Esophagus muscularis mucosa (tissue), 4 donors: ENCODE data around the gene CRACDL. TPM values are rescaled to one million over a fixed set of nuclear protein-coding genes. Genes with fewer than 3 reads are reported as not detected.

Experiments
- DNase-seq: peaks from one replicate; pipeline ENCODE4 v3.0.0-alpha.2; 2017; ENCODE audit errors: extremely low spot score
- H3K27ac ChIP-seq, 4 donors: fragments of 200-600 bp; sonication (generic); replicated peaks in 1 of 4; 1 replicate in 3 of 4; 2 replicates in 1 of 4; pipeline ENCODE4 v1.5.1; 2016 to 2019; ENCODE audit warnings: mild to moderate bottlenecking in 1 of 4
- H3K27me3 ChIP-seq, 4 donors: fragments of 200-600 bp; sonication (generic); one replicate each; pipeline versions ENCODE4 v1.5.1 to v1.6.0; 2016 to 2019
- H3K36me3 ChIP-seq, 4 donors: fragments of 200-600 bp; sonication (generic); one replicate each; pipeline ENCODE4 v1.5.1; 2016 to 2019
- H3K4me1 ChIP-seq, 4 donors: fragments of 200-600 bp; sonication (generic); one replicate each; pipeline ENCODE4 v1.5.1; 2016 to 2019
- H3K4me3 ChIP-seq, 4 donors: fragments of 200-600 bp; sonication (generic); 1 replicate in 2 of 4; 2 replicates in 2 of 4; pipeline ENCODE4 v1.5.1; 2016 to 2019; ENCODE audit warnings: mild to moderate bottlenecking in 4 of 4, moderate library complexity in 1 of 4
- H3K9me3 ChIP-seq, 4 donors: fragments of 200-600 bp; sonication (generic); 1 replicate in 3 of 4; 2 replicates in 1 of 4; pipeline ENCODE4 v1.5.1; 2016 to 2019
- CTCF ChIP-seq, 3 experiments: fragments of 200-600 bp in 2 of 3; fragments of 450-650 bp in 1 of 3; sonication (generic) in 2 of 3; IDR thresholded peaks; one replicate each; pipeline ENCODE4 v1.5.1; 2017 to 2019; ENCODE audit warnings: antibody characterized with exemption in 3 of 3, mild to moderate bottlenecking in 2 of 3, moderate library complexity in 1 of 3
- EP300 ChIP-seq: sonication (generic); formaldehyde crosslinking; IDR thresholded peaks from one replicate; pipeline ENCODE4 v1.6.1; 2017; ENCODE audit warnings: antibody characterized with exemption
- POLR2A ChIP-seq: fragments of 450-650 bp; IDR thresholded peaks from one replicate; pipeline ENCODE4 v1.6.1; 2017; ENCODE audit warnings: antibody characterized with exemption, moderate library complexity, mild to moderate bottlenecking, low read depth
- POLR2AphosphoS5 ChIP-seq, 2 donors: sonication (generic); formaldehyde crosslinking; IDR thresholded peaks; one replicate each; pipeline ENCODE4 v1.6.1; 2017; ENCODE audit warnings: antibody characterized with exemption in 2 of 2
- WGBS: methylation state at CpG from one replicate; pipeline ENCODE4 v1.1.5; 2018; 5-methylcytosine and 5-hydroxymethylcytosine counted together
- intact Hi-C: fragments of 100-400 bp; cut with DNase I; formaldehyde crosslinking; loops from one replicate; pipeline ENCODE4 v1.15.1; 2023
- total RNA-seq, 4 donors: library from RNA; depleted of rRNA; stranded (reverse); fragments of >200 nt; gene quantifications; one replicate each; pipeline versions ENCODE4 v1.1.0 to v1.2.1, GENCODE V29; 2016

Gene CRACDL
- total RNA-seq, 4 donors from 2014 or later: 1.7 to 4.7 (median 3.3) TPM

- Histone ChIP-seq H3K4me1 (peaks cover 0 to 5% (median 4%) of the 10 kb centered on the region in 4 donors), H3K9me3 (no peaks in the 10 kb centered on the region), H3K4me3 (no peak overlapping the region), H3K27me3 (no peaks in the 10 kb centered on the region), H3K27ac (no peak overlapping the region), H3K36me3 (no peaks in the 10 kb centered on the region)
- intact Hi-C loops: no loop called here
- WGBS: 79% methylated on average over 15 of the region's 15 CpGs
- DNase-seq: peak; percentile 82
- TF ChIP-seq EP300: no peak
- no peak for TF ChIP-seq POLR2A
- no peak for TF ChIP-seq POLR2AphosphoS5 (IDR thresholded peaks at IDR 0.05)
Measured at GRCh38 chr2:98870516-98871158, 65.4 kb downstream of the CRACDL start.

GRCh38 chr2:98869870-98870269 is 66.2 kb downstream of the CRACDL start:
- no peaks in the 10 kb centered on the region for H3K36me3 ChIP-seq
- H3K4me1 ChIP-seq: peaks cover 0 to 13% (median 5%) of the 10 kb centered on the region in 4 donors
- no peak overlapping the region for H3K4me3 ChIP-seq
- H3K27ac ChIP-seq: no peak overlapping the region
- H3K9me3 ChIP-seq: no peaks in the 10 kb centered on the region
- intact Hi-C loops: no loop called here
- no peaks in the 10 kb centered on the region for H3K27me3 ChIP-seq
- TF ChIP-seq EP300: no peak
- no peak for TF ChIP-seq POLR2A
- TF ChIP-seq POLR2AphosphoS5 (IDR thresholded peaks at IDR 0.05): no peak
- no peak for TF ChIP-seq CTCF (IDR thresholded peaks at IDR 0.05)
- DNase-seq: peak; percentile 80
- WGBS: 63% methylated on average over 2 of the region's 4 CpGs

GRCh38 chr2:98869272-98869641 is 66.8 kb downstream of the CRACDL start:
- peaks cover 0 to 13% (median 5%) of the 10 kb centered on the region in 4 donors for H3K4me1 ChIP-seq
- H3K4me3 ChIP-seq: no peak overlapping the region
- no peaks in the 10 kb centered on the region for H3K9me3 ChIP-seq
- DNase-seq: peak; percentile 31
- intact Hi-C loops: no loop called here
- WGBS: 74% methylated on average over 5 of the region's 10 CpGs
- H3K27me3 ChIP-seq: no peaks in the 10 kb centered on the region
- H3K36me3 ChIP-seq: no peaks in the 10 kb centered on the region
- no peak for TF ChIP-seq POLR2A
- TF ChIP-seq CTCF (IDR thresholded peaks at IDR 0.05): no peak
- no peak for TF ChIP-seq POLR2AphosphoS5 (IDR thresholded peaks at IDR 0.05)
- no peak overlapping the region for H3K27ac ChIP-seq

- no peak overlapping the region for H3K27ac ChIP-seq
- TF ChIP-seq CTCF (IDR thresholded peaks at IDR 0.05) (no peak), POLR2A (no peak), EP300 (no peak), POLR2AphosphoS5 (IDR thresholded peaks at IDR 0.05) (no peak)
Measured at GRCh38 chr2:98868548-98869271, 67.3 kb downstream of the CRACDL start.

GRCh38 chr2:98867539-98868309 is 68.3 kb downstream of the CRACDL start:
- Histone ChIP-seq H3K36me3 (no peaks in the 10 kb centered on the region), H3K27me3 (no peaks in the 10 kb centered on the region), H3K4me1 (peaks cover 0 to 13% (median 5%) of the 10 kb centered on the region in 4 donors), H3K9me3 (no peaks in the 10 kb centered on the region), H3K4me3 (no peak overlapping the region), H3K27ac (no peak overlapping the region)
- no peak for DNase-seq
- intact Hi-C loops: no loop called here
- TF ChIP-seq POLR2AphosphoS5 (IDR thresholded peaks at IDR 0.05) (no peak), CTCF (IDR thresholded peaks at IDR 0.05) (no peak)
- WGBS: 85% methylated on average over 7 of the region's 7 CpGs

More at GRCh38 chr2:98868548-98869271, 67.3 kb downstream of the CRACDL start:
- DNase-seq: peak; percentile 90
- 76% methylated on average over 10 of the region's 10 CpGs for WGBS
- no peak overlapping the region for H3K4me3 ChIP-seq
- H3K9me3 ChIP-seq: no peaks in the 10 kb centered on the region
- peaks cover 0 to 13% (median 5%) of the 10 kb centered on the region in 4 donors for H3K4me1 ChIP-seq
- no peaks in the 10 kb centered on the region for H3K27me3 ChIP-seq
- no peaks in the 10 kb centered on the region for H3K36me3 ChIP-seq
- intact Hi-C loops: no loop called here
